ENCODE data around the gene QRICH1.

The QRICH1 gene

DNA sequence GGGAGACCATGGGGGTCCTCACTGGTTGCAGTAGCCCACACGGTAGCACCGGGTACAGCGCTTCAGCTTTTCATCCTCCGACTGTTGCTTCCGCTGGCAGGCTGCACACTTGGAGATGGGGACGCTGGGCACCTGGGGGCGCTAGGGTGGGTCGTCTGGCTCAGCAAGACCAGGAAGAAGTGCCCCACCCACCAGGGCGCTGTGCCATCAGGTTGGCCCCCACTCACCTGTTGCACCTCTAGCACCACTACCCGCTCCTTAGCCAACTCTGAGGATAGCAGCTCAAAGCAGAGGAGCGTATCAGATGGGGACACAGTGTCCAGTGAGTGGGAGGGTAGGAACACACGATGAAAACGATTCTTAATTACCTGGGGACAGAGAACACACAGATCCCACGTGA is 18.4 kb upstream of the QRICH1 start:
- DNase-seq = no peak

DNA sequence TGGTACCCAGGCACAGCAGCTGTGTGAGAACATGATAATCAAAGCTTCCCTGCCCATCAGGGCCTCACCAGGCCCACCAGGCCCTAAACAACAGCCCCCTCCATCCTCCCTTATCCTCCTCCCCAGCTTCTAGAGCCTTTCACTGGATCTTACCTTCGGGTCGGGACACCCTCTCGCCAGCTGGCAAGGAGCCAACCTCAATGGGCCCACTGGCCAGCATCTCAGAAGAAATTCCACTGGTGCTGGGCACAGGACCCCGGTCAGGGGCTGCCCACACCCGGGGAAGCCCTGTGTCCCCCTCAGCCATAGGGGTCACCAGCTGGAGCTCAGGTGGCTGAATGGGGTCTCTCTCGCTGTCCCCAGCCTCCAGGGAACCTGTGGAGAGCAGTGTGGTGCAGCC is 17.5 kb upstream of the QRICH1 start:
- DNase-seq = no peak

- no peak for DNase-seq
Measured at GRCh38 chr3:49110780-49111179, 16.9 kb upstream of the QRICH1 start.

- no peak for DNase-seq
Measured at GRCh38 chr3:49108346-49108745, 14.5 kb upstream of the QRICH1 start.

- peak; percentile 94 for DNase-seq
Measured at GRCh38 chr3:49104427-49105291, 10.8 kb upstream of the QRICH1 start, which contains the start of gene QARS1. Gene QARS1 (minus strand): TSS chr3:49104757. CDS start chr3:49104733, 24 bp downstream.

DNA sequence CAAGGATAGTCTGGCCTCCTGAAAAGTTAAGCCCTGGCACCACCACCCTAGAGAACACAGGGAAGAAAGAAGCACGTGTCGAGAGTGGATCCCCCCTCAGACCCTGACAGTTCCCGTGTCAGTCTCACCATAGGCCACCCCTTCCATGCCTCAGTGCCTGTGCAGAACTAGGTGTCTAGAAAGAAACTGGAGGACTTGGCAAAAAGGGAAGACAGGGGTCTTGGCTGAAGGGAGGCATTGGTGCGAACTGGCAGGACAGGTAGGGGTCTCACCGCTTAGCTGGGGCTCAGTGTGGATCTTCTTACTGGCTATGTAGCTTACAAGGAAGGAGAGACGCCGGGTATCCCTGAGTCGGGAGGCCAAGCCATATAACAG is 10.2 kb upstream of the QRICH1 start:
- no peak for DNase-seq

DNA sequence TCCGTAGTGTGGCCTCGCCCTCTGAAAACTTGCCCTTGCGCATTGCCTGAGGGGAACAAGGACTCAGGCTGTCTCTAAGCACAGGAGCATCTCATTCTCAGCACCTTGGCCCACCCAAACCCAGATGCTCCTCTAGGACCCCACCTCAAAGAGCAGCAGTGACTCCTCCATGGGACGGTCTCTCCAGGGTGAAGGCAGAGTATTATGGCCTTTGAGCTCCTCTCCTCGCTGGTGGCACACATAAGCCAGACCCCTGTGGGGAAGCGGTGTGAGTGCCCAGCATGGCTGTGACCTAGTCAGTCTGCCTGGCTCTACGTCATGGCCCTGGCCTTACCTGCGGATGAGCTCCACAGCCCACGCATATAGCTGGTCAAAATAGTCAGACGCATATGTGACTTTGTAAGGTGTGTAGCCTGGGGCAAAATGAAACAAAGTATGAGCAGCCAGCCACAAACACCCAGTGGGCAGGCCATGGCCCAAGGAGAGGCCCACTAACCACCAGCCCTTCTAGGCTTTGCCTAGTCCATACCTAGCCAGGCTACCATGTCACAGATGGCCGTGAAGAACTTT is 6.3 kb upstream of the QRICH1 start:
- DNase-seq = no peak

- DNase-seq = no peak
Measured at GRCh38 chr3:49098910-49099630, 5.2 kb upstream of the QRICH1 start.

DNA sequence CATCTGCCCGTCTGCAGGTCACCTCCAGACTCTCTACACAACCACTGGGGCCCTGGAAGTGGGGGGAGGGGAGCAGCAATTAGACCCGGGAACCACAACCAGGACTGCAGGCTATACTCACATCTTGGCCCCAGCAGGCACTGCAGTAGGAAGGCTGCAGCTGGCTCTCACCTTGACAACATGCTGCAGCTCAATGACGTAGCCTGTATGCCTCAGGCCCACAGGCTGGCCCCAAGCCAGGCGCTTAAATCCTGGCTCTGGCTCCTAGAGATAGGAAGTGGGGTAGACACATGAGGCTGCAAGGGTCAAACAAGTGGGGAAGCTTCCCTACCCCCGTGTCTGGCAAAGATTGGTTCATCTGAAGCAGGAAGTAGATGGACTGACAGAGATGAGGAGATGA is 4.6 kb upstream of the QRICH1 start:
- peak; percentile 35 for DNase-seq

DNA sequence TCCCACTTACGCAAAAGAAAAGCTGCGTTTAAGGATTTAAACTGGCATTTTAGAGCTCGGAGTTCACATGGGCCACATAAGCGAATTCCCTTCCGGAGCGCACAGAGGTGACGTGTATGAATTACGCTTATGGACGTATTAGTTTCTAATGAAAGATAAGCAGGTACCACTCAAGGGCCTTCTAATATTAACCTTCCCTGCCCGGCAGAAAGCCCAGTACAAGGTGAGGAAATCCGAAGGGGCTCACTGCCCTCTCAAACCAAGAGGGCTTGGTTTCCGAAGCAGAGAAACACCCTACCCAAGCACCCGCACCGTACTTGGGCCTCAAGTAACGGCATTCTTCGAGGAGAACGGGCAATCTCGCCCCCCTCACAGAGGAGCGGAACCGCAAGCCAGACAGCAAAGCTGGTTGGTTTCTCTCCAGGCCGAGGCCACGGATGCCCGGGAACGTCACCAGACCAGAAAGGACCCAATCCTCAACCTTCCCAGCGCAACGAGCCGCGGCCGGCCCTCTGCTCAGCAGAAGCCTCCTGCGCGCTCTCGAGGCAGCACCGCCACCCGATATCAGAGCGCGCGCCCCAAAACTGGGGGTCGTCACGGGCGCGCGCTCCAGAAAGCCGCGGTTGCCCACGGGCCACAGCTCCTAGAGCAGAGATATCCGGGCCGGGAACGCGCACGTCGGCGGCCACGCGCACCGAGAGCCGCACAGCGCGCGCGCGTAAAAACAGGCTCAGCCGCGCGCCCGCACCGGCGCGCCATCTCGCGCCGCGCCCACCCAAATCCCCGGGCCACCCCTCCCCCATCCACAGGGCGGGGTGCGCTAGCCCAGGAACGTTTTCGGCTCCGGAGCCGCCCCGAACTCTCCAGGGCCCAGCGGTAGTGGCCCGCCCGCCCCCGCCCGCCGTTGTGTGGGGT is 676 bp downstream of the QRICH1 start:
- DNase-seq = peak; percentile 68

DNA sequence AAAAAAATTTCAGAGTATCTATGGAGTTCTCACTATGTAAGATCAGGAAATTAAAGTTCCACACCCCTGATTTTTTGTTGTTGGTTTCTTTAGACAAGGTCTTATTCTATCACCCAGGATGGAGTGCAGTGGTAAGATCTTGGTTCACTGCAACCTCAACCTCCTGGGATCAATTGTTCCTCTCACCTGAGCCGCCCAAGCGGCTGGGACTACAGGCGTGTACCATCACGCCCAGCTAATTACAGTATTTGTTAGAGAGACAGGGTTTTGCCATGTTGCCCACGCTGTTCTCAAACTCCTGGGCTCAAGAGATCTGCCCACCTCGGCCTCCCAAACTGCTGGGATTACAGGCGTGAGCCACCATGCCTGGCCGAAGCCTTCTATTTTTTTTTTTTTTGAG is 12.4 kb downstream of the QRICH1 start:
- no peak for DNase-seq

DNA sequence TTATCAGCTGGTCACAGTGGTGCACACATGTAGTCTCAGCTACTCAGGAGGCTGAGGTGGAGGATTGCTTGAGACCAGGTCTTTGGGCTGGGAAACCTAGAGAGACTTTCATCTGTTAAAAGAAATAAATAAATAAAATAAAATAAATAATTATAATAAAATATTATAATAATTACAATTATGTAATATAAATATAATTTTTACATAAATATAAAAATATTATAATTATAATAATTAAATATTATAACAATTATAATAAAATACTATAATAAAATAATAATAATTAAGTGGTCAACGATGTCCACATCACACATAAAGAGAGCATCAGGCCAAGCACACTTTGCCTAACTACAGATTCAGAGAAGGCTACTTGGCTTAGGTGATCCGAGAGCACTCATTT is 14.6 kb downstream of the QRICH1 start:
- DNase-seq = no peak

GRCh38 chr3:49076646-49077045 is 17.2 kb downstream of the QRICH1 start:
- no peak for DNase-seq

DNA sequence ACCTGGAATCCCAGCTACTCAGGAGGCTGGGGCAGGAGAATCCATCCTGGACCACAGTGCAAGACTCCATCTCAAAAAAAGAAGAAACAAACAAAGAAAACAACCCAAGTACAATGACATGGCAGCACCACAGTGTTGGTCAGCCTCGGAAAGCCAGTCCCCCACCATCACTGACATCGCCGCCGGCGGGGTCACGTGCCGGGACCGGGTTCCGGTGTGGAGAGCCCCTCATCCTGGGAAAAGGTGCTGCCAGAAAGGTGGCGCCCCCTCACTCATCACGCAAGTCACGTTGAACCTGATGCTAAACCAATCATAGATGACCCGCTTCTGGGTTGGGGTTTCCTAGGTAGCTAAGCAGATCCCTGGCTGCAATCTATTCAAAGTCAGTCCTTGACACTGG is 17.8 kb downstream of the QRICH1 start:
- no peak for DNase-seq

DNA sequence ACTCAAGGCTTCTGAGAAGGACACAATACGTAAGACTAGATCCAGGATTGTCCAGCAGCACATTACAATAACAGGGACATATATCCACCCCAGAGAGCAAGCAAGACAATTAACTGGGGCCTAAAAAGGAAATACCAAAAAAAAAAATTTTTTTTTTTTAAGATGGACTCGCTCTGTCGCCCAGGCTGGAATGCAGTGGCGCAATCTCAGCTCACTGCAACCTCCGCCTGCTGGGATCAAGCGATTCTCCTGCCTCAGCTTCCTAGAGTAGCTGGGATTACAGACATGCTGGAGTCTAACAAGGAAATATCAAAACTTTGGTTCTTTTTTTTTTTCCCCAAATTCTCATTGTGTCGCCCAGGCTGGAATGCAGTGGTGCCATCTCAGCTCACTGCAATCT is 35.9 kb downstream of the QRICH1 start:
- DNase-seq = no peak

DNA sequence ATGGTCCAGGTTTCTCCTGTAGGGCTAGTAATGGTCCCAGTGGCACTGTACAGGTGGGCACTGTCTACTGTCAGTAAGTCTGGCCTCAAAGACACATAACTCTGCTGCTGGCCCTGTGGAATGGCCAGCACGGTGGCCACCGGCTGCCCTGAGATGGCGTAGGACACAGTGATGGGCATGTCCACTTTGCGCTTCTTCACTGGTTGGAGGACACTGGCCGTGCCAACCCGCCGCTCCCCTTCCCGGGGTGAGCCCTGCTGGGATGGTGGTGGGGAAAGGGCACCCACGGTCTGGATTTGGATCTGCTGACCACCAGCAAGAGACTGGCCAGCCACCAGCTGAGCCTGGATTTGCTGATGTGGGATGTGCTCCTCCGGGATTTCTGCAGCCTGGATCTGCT is 36.6 kb downstream of the QRICH1 start:
- no peak for DNase-seq

- DNase-seq = no peak
Measured at GRCh38 chr3:49054344-49054862, 39.5 kb downstream of the QRICH1 start.

GRCh38 chr3:49053543-49053942 is 40.3 kb downstream of the QRICH1 start:
- no peak for DNase-seq

DNA sequence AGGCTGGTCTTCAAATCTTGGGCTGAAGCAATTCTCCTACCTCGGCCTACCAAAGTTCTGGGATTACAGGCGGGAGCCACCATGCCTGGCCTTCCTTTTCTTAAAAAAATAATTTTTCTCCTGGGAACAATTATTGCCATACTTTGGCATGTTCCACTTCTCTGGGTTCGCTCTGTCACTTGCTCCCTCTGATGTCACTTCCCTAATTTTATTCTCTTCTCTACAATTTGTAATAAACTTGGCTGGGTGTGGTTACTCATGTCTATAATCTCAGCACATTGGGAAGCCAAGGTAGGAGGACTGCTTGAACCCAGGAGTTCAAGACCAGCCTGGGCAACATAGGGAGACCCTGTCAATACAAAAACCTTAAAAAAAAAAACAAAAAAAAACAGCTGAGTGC is 58.6 kb downstream of the QRICH1 start:
- no peak for DNase-seq

GRCh38 chr3:49034650-49035049 is 59.2 kb downstream of the QRICH1 start:
- no peak for DNase-seq

- DNase-seq = no peak
Measured at GRCh38 chr3:49032646-49033304, 61.1 kb downstream of the QRICH1 start.

DNA sequence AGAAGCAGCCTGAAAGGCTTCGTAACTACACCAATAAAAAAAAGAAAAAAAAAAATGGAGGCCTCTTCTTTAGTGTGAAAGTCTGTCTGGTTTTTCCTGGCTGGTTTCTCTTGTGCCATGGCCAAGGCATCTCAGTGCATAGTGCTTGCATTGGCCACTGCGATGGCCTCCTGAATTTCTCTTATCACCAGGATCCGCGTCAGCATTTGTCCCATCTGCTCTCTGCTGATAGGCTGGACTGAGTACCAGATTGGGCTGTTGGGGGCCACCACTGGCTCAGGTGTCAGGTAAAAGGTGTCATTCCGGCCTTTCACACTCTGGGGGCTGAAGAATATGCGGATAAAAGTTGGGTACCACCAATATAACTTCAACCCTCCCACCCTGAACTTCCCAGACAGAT is 63.5 kb downstream of the QRICH1 start:
- no peak for DNase-seq
